BLaER1 treated with 17β-estradiol and CSF1 and Interleukin-3, amounts not matched to agents 10 nM and 100 nM (cell line): ENCODE results near the gene ACOT7.
"Not testable (repeated sequence)": the region's sequence is repeated elsewhere in the genome, so short reads cannot be mapped to it uniquely, and the experiment has no call there.

Experiments used
- H3K27ac ChIP-seq, 11 experiments: shearing (Covaris generic); formaldehyde crosslinking; 2 replicates each; pipeline ENCODE4 v1.8.1; 2022
- H3K27me3 ChIP-seq, 11 experiments: shearing (Covaris generic); formaldehyde crosslinking; 2 replicates each; pipeline ENCODE4 v1.8.1; 2022
- H3K36me3 ChIP-seq, 11 experiments: shearing (Covaris generic); formaldehyde crosslinking; 2 replicates each; pipeline ENCODE4 v1.8.1; 2022
- H3K4me1 ChIP-seq, 10 experiments: shearing (Covaris generic); formaldehyde crosslinking; 2 replicates each; pipeline ENCODE4 v1.8.1; 2022
- H3K4me2 ChIP-seq, 11 experiments: shearing (Covaris generic); formaldehyde crosslinking; 2 replicates each; pipeline ENCODE4 v1.8.1; 2022
- H3K4me3 ChIP-seq, 10 experiments: shearing (Covaris generic); formaldehyde crosslinking; 2 replicates each; pipeline ENCODE4 v1.8.1; 2022
- H3K9ac ChIP-seq, 11 experiments: shearing (Covaris generic); formaldehyde crosslinking; 2 replicates each; pipeline ENCODE4 v1.8.1; 2022
- H3K9me3 ChIP-seq, 11 experiments: shearing (Covaris generic); formaldehyde crosslinking; replicated peaks in 1 of 11; 2 replicates each; pipeline ENCODE4 v1.8.1; 2022
- H4K20me1 ChIP-seq, 11 experiments: shearing (Covaris generic); formaldehyde crosslinking; 2 replicates each; pipeline ENCODE4 v1.8.1; 2022
- Cebpa-rat ChIP-seq, 11 experiments: shearing (Covaris generic); IDR thresholded peaks; 2 replicates each; pipeline ENCODE4 v1.8.1; 2022

The ACOT7 gene

GRCh38 chr1:6219641-6220040 lies 173.9 kb downstream of the ACOT7 start:
- not testable (repeated sequence) for H3K4me3 ChIP-seq, H3K9me3 ChIP-seq, H3K27me3 ChIP-seq
- Histone ChIP-seq H3K9ac (peak overlapping the region in 5 of 11 experiments; percentile 46 to 75 (median 65); a peak in 6 of 22 replicates), H3K4me2 (peak overlapping the region in 10 of 11 experiments; percentile 71 to 93 (median 79); a peak in 20 of 22 replicates), H3K36me3 (peaks cover 26 to 50% (median 45%) of the 10 kb centered on the region in 11 experiments), H3K4me1 (peaks cover 30 to 44% (median 36%) of the 10 kb centered on the region in 10 experiments), H4K20me1 (peaks cover 0 to 26% (median 4%) of the 10 kb centered on the region in 11 experiments; a peak in 7 of 22 replicates), H3K27ac (peak overlapping the region in 8 of 11 experiments; percentile 71 to 86 (median 82); a peak in 15 of 22 replicates)
- peak in 2 of 11 experiments; percentile 43 to 44; a peak in 4 of 22 replicates for TF ChIP-seq Cebpa-rat (IDR thresholded peaks at IDR 0.05)

GRCh38 chr1:6218375-6219164 lies 175.0 kb downstream of the ACOT7 start:
- H3K27ac ChIP-seq: peak overlapping the region in 9 of 11 experiments; percentile 60 to 86 (median 81); a peak in 19 of 22 replicates

More at GRCh38 chr1:6218375-6219164, 175.0 kb downstream of the ACOT7 start:
- Histone ChIP-seq H4K20me1 (peaks cover 0 to 19% (median under 1%) of the 10 kb centered on the region in 11 experiments; a peak in 4 of 22 replicates), H3K9me3 (peaks cover 0 to 10% (median 8%) of the 10 kb centered on the region in 11 experiments; a peak in 12 of 22 replicates), H3K36me3 (peaks cover 15 to 39% (median 34%) of the 10 kb centered on the region in 11 experiments), H3K4me1 (peaks cover 30 to 44% (median 36%) of the 10 kb centered on the region in 10 experiments), H3K4me3 (peak overlapping the region in 3 of 10 experiments; percentile 6 to 15 (median 9); a peak in 4 of 20 replicates), H3K27me3 (no peaks in the 10 kb centered on the region), H3K4me2 (peak overlapping the region; percentile 54 to 93 (median 78)), H3K9ac (peak overlapping the region in 9 of 11 experiments; percentile 44 to 75 (median 65); a peak in 18 of 22 replicates)
- no peak for TF ChIP-seq Cebpa-rat (IDR thresholded peaks at IDR 0.05)
